Erythroblast (primary cell): Measurements from ENCODE around the gene KCNAB2.

Experiments used
- DNase-seq, 2 experiments: peaks; one replicate each; lab custom pipeline; 2025; lab: John Stamatoyannopoulos, UW
- GATA1 ChIP-seq: IDR thresholded peaks from 2 replicates; pipeline ENCODE4 v1.6.1; 2011; ENCODE audit warnings: low read depth, mild to moderate bottlenecking, control low read depth, low read length, moderate library complexity
- POLR2A ChIP-seq: IDR thresholded peaks from 2 replicates; pipeline ENCODE4 v1.6.1; 2011; ENCODE audit warnings: mild to moderate bottlenecking, low read length

KCNAB2 gene

DNA sequence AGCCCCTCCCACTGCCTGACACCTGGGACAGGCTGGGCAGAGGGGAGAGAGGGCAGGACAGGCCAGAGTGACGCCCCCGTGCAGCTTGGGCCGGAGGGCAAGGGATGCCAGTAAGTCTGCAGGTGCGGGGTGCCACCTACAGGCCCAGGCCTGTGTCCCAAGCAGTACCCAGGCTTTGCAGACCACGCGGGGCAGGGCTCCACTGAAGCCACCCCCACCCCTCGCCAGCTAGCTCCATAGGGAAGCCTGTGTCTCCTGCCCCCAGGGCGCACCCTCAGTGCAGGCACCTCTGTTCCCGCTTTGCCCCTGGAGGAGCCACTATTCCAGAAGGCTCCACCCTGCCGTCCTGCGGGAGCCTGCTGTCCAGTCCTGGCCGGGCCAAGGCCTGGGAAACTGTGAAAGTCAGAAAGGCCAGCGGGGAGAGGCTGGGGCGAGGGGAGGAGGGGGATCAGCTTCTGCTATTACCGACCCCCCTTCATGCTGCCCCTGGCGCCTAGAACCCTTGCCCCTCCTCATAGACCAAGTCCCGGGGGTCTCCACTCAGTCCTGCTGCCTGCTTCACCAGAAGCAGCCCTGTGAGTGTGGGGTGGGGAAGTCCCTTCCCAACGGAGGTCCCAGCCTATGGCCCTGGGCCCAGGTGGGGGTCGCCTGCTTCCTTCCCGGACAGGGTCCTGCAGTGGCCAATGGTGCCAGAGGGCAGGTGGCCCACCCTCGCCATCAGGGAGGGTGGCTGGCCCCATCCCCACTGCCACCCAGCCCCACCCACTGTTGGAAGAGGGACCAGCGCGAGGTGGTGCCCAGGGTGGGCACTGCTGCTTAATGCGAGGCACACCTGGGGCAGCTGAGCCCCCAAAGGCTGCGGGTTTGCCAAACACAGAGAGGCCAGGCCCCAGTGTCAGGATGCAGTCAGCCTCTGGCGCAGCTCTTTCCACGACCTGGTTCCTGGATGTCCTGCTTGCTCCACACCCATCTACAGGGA lies 54.4 kb downstream of the KCNAB2 start:
- no peak for DNase-seq
- TF ChIP-seq POLR2A = no peak

DNA sequence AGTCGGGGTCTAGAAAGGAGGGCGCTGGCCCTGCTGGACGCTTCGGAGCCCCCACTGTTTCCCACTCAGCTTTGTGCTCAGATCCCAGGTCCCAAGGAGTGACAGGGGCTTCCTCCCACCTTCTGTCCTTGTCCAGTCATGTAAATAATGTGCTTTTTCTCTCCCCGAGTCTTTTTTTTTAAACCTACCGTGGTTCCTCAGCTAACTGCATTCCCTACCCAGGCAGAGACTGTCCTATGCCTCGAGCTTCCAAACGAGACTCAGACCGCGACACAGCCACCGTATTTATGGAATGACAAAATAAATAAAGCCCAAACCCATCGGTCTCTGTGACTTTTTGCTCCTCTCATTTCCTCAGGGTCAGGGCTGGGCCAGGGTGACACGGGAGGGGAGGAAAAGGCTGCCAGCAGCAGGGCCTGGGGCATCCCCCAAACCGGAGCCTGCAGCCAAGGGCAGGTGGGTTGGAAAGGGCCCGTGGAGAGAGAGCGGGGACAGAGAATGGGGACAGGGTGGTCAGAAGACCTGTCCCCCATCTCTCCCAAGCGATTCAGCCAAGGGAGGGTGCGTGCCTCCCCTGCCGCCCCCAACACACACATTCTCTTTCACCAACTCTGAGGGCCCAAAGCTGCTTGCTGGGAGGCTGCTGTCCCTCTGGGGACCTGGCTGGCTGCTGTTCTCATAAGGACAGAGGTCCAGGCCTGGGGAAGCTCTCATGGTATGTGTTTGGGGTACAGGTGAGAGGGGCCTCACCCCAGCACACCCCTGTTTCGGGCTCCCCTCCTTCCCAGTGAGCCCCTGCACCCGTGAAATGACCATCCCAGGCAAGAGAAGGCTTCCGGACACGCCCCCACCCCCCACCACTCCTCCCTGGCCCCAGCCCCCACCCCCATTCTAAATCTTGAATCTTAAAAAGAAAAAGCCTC lies 55.4 kb downstream of the KCNAB2 start:
- no peak for DNase-seq
- TF ChIP-seq GATA1 (no peak), POLR2A (no peak)

DNA sequence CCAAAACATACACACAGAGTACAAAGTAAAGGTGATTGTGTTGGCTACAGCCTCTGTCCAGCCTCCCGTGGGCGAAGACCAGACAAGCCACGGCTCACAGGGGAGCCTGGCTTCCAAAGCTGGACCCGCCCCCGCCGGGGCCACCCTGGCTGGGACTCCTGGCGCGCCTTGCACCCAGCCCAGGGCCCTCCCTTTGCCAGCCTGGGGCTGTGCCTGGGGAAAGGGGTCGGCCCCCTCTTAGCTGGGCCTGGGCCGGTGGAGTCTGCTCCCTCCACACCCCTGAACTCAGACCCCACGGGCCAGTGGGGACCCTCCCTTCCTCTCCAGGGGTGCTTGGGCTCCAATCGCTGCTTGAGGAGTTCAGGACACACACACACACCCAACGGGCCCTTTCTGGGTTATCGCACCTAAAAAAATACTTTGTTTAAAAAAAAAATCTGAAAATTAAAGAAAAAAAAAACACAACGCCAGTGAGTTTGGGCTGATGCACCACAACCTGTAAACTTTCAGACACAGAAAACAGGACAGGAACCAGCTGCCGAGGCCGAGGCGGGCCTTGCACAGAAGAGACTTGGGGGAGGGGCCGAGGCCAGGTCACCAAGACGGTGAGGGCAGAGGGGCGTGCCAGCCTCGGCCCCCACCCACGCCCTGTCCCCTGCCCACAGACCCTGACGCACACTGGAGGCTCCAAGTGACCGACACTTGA lies 56.3 kb downstream of the KCNAB2 start:
- DNase-seq = no peak
- TF ChIP-seq GATA1 (no peak), POLR2A (no peak)

DNA sequence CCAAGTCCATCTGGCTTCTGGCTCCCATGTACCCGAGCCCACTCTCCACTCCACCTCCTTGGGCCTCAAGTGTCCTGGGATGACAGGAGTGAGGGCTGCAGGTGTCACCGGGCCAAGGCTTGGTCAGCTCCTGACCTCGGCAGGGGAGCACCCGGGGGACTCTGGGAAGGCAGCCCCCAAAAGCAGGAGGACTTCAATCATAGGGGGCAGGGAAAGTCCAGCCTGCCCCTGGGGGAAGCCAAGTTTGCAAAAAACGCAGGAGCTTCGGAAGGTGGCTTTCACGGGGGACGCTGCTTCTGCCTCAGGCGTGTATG lies 56.8 kb downstream of the KCNAB2 start:
- TF ChIP-seq POLR2A (no peak), GATA1 (no peak)
- DNase-seq = no peak

DNA sequence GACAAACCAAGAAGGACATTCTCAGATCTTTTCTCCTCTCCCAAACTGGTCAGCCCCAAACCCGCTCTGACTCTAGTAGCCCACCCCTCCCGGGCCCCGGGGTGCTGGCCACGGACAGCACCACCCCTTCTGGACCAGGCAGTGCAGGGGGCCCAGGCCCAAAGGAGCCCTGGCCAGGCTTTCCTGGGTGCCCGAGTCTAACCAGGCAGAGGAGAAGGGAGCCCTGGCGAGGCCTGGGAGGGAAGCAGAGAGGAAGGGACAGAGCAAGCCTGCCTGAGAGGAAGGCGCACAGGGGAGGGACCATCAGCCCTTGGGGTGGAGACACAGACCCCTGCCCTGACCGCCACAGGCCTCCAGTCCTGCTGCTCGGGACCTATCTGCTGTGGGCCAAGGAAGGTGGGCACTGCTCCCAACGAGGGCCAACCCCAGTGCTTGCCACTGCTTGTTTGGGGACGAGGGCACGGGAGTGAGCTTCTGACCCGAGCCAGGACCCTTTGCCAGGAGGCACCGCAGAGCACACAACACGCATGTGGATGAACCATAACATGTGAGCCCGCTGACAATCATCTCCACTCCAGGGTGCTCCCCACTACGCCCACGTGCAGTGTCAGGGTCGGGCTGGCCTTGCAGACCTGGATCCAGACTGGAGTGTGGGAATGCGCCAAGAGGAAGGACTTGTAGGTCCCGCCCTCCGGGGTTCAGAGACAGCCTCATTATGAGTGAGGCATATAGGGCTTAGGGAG lies 57.6 kb downstream of the KCNAB2 start:
- no peak for DNase-seq
- TF ChIP-seq POLR2A = no peak
- TF ChIP-seq GATA1 = no peak

DNA sequence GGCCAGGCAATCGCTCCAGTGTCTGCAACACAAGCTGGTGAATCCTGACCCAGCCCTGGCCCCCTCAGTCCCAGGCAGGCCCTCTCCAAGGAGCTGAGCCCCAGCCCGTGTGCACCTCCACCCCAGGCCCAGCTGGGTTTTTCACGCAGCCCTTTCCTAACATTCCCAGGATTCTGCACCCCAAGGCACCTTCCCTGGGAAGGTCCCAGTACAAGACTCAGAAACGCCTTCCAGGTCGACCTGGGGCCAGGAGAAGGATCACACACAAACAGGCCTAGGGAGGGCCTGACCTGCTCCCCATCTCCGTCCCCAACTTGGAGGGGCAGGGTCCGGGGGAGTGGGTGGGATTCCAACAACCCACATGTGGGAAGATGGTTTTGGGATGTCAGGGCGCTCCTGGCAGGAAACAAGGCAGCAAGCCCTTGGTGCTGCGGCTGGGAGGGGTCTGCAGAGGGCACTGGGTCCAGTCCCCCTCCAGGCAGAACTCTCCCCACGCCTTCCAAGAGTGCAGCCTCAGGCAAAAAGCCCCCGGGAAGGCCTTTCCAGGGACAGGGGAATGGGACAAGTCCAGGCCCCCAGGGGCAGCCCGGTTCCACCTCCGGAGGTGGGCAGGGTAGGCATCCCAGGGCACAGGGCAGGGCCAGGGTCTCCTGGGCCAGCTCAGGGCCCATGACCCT lies 58.3 kb downstream of the KCNAB2 start:
- TF ChIP-seq GATA1 (no peak), POLR2A (no peak)
- DNase-seq = no peak

DNA sequence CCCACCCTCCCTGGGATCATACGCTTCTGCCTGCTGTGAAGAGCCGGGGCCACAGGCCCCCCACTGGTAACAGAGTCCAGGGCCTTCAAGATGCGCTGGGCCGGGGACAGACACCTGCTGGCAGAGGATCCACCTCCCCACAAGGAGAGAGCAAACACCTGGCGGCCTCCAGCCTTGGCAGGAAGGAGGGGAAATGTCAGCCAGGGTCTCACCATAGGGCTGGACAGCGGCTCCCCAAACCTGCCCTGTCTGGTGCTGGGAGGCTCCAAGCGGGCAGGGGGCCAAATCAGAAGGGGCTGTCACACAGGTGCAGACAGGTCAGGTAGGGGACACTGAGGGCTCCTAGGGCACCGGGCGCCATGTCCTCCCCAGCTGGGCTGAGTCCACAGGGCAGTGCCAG lies 58.9 kb downstream of the KCNAB2 start:
- TF ChIP-seq POLR2A (no peak), GATA1 (no peak)
- DNase-seq = no peak

DNA sequence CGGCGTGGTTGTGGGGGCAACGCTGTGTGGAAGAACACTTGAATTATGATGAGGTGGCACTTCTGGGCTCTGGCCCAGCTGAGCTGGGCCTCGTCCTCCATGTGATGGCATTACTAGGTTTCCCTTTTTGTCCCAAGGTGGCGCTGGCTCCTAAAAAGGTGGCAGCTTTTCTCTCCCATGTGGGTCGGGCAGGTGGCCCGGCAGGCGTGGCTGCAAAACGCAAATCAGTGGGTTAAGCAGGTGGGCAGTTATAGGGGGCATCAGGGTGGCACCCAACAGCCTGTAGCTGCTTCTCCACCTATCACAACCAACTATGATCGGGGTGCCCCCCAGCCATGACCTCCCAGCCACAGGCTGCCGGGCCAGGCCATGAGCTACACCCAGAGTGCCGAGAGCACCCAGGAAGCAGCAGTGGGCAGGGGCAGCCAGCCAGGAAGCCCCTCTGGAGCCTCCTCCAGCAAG lies 59.6 kb downstream of the KCNAB2 start:
- TF ChIP-seq POLR2A (no peak), GATA1 (no peak)

DNA sequence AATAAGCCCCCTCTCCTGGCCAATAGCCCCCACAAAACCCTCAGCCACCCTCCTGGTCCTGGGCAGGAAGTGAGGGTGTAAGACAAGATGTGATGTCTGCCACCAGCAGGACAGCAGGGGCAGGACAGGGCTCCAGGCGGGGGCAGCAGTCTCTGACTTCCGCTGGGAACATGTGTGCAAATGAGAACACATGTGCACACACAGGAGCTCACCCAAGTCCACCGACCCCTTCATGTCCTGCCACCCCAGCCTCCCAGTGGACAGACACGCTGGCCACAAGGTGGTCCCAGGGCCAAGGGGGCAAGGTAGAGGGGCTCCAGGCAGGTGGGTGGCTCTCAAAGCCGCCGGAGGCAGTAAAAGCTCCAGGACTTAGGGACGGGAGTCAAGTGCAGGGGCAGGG lies 60.1 kb downstream of the KCNAB2 start:
- TF ChIP-seq GATA1 = no peak
- TF ChIP-seq POLR2A = no peak
- DNase-seq = no peak

More for the DNA sequence above, 59.6 kb downstream of the KCNAB2 start:
- no peak for DNase-seq

DNA sequence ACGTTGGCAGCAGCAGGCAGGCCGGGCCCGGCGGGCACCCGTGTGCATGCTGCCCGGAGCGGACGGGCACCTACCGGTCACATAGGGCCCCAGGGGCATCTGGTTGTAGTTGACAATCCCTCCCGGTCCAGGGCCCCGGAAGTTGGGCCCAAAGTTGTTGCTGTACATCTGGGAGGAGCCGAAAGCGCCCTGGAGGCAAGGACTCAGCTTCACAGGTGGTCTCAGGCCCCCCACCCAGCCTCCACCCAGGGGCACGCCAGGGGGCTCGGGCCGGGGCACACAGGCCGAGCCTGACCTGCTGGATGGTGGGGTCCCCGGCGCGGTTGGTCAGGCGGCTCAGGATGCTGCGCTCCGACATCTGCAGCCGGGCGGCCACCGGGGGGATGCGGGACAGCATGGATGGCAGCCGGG lies 60.6 kb downstream of the KCNAB2 start:
- TF ChIP-seq POLR2A (no peak), GATA1 (no peak)

DNA sequence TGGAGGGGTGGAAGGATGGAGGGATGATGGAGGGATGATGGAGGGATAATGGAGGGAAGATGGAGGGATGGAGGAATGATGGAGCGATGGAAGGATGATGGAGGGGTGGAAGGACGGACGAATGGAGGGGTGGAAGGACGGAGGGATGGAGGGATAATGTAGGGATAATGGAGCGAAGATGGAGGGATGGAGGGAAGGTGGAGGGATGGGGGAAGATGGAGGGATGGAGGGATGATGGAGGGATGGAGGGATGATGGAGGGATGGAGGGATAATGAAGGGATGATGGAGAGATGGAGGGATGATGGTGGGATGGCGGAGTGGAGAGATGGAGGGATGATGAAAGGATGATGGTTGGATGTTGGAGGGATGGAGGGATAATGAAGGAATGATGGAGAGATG lies 61.3 kb downstream of the KCNAB2 start:
- DNase-seq = no peak

More for the DNA sequence above, 60.6 kb downstream of the KCNAB2 start:
- no peak for DNase-seq

More for the DNA sequence above, 61.3 kb downstream of the KCNAB2 start:
- no peak for TF ChIP-seq POLR2A
- no peak for TF ChIP-seq GATA1
